GM21737 (cell line): Measurements from ENCODE around the gene LAD1.

Experiments
- ATAC-seq: cut with Tn5 transposase; IDR thresholded peaks from one replicate; pipeline ENCODE4 v1.9.1; 2021; ENCODE audit warnings: mild to moderate bottlenecking, moderate library complexity; ENCODE audit not compliant: unreplicated experiment

The LAD1 gene

DNA sequence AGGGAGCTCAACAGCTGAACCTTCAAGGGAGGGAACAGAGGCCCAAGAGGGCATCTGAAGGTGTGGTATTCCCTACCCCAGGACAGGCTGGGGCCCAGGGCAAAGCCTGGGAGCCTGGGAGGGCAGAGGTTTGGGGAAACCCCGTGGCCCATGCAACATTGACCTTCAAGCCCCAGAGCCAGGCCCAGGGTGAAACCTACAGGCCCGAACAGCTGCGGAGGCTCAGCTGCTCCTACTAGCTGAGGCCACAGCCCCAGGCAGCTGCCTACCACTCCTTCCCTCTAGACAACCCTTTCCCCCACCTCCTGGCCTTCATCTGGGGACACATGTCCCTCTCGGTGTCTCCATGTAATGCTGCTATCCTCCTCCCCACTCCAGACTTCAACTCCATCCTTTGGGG, 3.2 kb downstream of the LAD1 start:
- no peak for ATAC-seq

DNA sequence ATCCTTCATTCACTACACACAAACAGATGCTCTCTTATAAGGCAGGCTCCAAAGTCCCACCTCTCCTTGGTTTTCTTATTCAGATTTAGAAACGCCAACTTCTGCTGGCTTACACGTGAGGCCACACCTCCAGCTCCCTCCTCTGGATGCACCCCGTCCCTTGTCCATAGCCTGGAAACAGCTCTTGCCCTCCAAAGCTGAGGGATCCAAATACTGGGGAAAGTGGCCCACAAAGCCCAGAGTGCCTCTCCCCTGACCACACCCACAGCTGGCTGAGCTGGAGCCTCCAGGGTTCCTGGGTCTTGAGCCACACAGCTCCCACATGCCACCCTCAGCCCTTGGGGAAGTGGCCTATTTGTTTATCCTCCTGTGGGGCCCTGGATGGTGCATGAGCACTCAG, 4.5 kb downstream of the LAD1 start:
- no peak for ATAC-seq

DNA sequence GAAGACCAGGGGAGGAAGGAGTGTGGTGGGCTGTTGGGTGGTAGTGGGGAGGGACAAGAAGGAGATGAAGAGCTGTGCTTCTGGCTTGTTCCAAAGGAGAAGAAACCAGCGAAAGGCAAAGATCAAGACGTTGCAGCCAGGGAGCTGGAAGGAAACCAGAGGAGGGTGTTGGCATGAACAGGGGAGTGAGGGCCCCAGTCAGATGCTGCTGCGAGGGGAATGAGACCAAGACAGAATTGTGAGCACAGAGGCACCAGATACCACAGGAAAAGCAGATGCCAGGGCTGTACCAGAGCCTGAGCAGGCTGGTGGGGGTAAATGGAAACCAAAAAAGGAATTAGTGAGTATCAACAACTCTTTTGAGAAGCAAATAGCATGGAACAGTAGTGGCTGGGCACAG, 6.0 kb downstream of the LAD1 start:
- ATAC-seq: no peak

DNA sequence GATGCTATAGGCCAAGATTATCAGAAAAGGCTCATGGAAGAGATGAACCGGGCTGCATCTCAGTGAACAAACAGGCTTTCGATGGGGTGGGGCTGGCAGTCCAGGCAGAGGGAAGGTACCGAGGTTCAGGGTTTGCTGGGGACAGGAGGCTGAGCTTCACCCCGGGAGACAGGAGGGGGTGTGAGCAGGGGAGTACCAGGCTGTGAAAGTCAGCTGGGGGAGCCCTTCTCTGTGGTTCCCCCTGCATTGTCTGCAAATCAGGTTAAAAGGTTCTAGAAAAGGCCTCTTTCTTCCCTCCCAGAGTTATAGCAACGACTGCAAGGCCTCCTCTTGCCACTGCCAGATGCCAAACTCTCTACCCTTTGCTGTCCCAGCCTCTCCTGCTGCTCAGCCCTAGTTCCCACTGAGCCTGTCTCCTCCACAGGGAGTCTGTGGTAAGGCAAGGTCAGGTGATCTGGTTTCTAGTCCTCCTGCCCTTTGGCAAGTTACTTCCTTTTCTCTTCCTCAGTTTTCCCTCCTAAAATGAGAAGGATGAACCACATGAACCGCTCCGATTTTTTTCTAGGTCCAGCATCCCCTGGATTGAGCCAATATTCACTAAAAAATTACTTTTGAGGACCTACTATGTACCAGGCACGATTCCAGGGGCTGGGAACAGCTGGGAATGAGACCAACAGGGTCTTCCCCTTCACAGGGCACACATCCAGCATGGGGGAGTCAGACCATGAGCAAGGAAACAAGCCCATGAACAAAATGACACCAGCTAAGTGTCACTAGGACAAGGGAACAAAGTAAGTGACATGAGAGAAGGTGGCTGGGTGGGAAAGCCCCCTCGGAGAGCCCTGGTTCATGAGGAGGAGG, 7.2 kb downstream of the LAD1 start:
- ATAC-seq: no peak

DNA sequence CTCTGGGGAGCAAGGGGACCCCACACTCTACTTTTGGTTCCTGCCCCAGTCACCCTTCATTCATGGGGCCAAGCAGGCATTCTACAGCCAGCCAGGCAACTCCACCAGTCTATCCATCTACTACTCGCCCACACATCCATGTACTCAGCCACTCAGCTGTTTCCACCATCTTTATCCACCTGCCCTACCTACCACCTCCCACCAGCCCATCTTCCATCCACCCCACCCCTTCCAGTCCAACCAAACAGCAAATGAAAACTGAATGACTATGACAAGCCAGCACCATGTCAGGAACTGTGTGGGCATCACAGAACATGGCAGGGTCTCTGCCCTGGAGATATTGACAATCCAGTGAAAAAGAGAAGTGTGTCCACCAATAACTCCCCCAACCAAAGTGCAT, 7.9 kb downstream of the LAD1 start:
- no peak for ATAC-seq

DNA sequence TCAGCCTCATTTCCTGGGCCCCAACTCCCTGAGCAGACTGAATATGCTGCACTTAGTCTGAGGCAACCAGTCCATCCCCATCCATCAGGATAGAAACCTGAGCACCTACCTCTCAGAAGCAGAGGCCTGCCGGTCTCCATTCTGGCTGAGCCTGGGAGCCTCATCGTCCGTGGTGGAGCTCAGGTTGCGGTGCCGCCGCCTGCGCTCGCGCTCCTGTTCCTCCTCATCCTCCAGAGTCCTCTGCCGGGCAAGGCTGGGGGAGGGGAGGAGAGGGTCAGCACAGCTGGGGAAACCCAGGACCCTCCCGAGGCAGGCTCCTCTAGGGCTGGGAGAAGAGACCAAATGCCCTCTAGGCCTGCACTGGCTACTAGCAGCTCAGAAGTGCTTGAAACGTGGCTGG, 10.1 kb downstream of the LAD1 start:
- ATAC-seq: no peak

DNA sequence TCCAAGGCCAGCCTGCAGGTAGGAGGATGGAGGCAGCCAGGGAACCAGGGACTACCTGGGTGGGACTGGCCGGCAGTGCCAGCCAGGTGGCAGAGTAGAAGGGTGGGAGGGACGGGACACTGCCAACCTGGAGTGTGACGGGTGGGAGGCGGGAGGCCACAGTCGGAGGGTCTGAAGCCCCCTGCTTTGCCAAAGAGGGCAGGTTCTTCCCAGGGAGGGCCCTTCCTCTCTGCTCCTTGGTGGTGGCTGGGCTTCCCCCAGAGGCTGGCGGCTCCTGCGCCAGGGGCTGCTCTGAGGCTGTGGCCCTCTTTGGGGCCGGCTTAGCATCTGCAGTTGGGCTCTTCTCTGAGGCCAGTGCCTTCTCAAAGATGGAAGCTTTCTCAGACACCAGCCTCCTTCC, 12.9 kb downstream of the LAD1 start:
- ATAC-seq: no peak

DNA sequence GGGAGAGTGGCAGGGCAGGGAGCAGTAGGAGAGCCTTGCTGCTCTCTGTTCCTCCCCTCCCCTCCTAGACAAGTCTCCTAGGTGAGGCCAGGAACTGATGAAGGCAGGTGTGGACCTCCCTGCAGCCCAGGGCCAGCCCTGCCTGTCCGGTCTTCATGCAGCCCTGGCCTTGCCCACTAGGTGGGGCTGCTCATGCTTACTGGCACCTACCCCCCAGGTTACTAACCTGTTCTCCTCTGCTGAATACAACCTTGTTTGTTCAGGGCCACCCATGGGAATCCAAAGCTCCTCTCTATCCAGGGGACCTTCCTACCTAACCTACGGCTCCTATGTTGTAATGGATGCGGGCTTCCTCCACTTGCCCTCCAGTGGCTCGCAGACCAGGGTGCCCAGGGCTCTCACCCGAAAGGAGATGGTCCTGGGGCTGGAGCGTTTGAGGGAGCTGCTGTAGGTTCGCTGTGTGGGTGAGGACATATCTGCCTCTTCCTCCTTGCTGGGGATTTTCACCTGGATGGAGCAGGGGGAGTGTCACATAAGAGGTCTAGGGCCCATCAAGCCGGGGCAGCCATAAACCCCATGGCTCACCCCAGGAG, 13.7 kb downstream of the LAD1 start:
- ATAC-seq: no peak

DNA sequence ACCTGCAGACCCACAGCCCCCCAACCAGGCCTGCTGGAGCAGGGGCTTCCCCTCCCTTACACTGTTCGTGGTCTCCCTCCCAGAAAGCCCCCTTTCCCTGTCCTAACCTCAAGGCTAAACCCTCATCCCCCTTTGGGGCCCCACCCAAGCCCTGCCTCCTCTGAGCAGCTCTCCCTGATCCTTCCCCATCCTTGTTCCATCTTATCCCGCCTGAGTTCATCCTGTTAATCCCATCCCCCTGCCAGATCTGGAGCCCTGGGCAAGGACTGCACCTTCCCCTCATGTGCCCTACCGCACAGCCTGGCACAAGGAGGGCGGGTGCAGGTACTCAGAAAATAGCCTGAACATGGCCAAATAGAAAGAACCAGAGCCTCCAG, 14.7 kb downstream of the LAD1 start:
- ATAC-seq: no peak

DNA sequence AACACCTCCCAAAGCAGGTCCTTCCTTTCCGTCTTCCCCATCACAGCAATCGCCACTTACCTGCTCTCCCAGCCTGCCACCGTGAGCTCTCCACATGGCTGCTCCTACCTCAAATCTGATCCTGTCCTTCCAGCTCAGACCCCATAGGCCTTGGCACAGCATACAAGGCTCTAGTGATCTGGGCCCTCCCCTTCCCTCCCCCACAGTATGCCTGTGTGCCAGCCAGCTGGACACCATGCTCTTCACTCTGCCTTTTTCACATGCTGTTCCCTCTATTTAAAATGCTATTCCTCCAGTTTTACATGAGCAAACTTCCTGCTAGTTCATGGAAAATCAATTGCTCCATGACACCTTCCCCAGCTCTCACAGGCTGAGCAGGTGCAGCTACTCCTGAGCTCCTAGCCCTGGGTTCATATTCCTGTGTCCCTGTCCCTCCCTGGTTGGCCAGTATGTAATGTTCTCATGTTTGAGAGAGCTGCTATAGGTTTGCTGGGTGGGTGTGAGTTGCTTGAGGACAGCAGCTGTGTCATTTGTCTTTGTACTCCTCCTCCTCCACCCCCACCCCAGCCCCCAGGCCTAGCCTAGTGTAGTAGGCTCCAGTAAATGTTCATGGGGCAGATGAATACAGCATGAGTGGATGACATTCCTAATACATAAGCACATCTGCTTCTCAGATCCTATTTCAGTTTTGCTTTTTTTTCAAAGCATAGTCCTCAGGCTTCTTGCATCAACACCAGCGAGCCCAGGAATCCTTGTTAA, 15.3 kb downstream of the LAD1 start:
- no peak for ATAC-seq

DNA sequence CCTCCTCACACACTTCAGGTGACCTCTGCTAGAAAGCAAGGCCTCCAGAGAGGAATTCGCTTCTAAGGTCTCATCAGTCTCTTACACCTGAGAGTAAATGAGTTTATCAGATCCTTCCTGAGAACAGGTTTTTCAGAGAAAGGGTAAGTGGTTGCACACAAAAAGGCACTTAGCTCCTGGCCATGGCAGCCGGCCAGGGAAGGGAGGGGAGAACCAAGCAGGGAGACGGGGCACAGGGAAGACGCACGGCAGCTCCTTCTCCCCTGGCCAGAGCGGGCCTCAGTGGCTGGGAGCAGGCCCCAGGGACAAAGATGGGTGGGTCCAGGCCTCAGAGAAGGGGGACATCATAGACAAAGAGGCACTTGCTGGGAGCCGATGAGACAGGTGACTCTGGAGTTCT, 18.0 kb downstream of the LAD1 start:
- no peak for ATAC-seq

DNA sequence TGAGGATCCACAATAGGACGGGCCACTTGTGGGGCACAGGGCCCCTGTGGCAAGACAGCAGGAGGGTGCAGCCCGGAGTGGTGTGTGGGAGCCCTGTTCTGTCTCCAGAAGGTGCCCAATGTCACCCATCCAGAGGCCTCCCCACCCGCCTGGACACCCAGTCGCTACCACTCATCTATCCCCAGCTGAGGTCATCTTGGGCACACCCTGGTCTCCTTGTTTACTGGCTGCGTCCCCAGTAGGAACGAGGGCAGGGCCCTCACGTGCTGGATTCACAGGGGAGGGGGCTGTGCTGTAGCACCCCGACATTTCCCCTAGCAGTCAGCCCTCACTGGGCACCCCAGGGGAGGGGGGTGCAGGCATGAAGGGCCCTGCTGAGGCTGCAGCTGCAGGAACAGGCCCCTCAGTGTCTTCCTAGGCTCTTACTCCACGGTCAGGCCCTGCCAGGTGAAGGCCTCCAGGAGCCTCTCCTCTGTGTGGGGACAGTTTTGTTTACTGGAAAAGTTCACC, 19.3 kb downstream of the LAD1 start:
- no peak for ATAC-seq

DNA sequence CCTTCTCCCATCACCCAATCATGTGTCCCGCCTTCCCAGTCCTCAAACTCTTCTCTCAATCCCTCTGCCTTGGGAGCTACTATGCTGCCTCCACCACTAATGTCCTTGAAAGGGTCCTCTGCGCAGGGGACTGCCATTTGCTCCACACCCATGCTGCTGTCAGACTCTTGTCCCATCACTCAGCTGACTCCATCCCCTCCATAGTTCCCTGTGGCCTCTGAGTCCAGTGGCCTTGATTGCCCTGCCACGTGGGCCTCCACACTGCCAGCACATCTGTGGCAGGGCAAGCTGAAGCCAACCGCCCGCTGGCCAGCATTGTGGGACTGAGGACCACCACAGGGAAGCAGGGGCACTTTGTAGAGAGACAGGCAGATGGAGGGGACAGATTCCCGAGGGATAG, 20.3 kb downstream of the LAD1 start:
- ATAC-seq: no peak

DNA sequence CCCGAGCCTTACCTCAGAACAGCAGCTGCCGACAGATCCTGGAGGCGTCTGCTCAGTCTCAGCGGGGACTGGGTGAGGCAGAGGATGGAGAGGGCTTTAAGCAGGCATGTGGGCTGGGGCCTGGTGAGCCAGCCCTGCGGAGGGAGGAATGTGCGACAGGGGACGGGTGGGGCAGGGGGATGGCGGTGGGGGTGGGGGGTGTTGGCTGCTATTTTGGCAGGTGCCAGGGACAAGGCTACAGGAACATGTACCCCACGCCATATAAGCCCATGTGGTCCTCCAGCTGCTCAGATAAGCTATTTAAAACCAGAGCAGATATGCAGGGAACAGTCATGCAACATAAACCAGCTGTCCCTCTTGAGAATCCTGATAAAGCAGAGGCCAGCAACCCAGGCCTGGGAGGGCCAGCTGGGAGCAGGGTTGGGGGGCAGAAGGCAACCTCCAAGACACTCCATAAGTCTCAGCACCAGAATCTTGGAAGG, 21.5 kb downstream of the LAD1 start, which contains the start of gene TNNT2:
TNNT2 (minus strand) TSS at position 70 of the 482 bp plus-strand sequence. CDS start 4,426 bp downstream, outside the sequence.
- ATAC-seq: no peak

DNA sequence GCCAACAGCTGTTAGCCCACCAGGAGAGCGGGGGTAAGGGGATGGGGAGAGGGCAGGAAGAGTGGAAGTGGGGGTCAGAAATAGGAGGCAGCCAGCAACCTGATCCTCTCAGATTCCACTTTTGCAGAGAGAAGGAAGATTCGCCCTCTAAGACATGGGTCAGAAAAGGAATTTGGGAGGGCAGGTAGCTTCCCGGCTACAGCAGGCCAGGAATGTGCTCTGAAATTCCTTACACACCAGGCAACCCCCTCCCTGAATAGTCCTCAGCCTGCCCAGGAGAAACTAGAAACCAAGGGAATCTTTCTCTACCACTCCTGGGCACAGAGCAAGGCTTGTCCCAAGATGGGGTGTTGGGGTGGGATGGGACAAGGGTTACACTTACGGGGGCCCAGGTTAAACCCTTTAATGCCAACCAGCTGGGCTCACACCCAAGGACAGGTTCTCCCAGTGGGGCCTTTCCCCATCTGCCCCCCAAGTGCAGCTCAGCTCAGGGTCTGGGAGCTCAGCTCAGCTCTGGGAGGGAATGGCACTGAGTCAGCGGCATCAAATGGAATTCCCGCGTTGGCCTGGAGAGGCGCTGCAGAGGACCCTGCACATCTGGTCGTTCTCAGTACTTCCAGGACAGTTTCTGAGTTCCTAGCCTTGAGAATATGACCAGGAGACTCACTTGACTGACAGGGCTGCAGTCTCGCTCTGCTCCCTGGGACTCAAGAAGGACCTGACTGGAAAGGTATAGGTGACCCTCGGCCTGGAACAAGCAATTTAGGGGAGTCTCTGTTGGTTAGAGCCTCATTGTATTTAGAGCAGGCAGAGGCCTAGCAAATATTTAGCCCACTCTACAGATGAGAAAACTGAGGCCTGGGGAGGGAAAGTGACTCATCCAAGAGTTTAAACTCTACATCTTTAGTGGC, 22.4 kb downstream of the LAD1 start:
- no peak for ATAC-seq

DNA sequence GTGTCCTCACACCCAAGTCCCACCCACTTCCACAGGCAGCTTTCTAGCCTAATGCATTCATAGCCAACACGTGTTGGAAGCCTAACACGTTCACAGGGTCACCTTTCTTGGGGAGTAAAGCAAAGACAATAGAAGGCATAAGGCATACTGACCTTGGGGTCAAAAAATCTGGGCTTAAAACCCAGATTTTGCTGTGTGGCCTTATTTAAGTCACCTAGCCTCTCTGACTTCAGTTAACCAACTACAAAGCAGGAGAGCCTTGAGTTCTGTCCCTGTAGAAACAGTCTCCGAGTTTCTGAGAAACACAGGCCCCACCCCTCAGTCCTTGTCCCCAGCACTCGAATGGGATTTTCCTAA, 23.0 kb downstream of the LAD1 start:
- no peak for ATAC-seq

DNA sequence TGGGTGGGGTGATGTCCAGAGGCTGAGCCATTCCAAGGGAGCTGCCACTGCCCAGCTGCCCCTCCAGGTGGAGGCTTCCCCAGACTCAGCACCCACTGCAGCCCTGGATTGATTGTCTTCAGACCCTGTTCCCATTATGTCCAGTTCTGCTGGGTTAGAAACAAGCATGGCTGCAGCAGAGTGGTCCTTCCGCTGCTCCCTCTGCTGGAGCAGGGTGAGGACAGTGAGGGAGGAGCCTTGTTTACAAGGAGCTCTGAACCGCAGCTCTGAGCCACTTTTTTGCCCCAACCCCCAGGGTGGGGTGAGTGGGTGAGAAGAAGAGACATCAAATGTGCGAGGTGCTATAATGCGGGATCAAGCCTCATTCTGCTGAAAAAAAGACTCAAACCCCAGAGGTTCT, 24.0 kb downstream of the LAD1 start:
- no peak for ATAC-seq

DNA sequence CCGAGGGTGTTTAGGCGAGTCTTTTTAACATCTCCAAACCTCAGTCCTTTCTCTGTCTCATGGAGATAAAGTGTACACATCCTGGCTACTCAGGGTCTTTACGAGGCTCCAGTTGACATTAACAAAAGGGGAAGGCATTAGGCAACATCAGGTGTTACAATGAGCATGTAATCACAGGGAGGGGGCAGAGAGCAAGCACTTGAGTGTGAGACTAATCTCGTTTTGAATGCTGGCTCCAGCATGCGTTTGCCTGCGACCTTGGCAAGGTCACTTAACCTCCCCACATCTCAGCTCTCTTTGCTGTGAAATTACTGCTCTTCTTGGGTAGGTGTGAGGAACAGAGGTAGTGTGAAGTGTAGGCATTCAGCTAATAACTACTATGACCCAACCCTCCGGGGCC, 24.8 kb downstream of the LAD1 start:
- ATAC-seq: no peak

DNA sequence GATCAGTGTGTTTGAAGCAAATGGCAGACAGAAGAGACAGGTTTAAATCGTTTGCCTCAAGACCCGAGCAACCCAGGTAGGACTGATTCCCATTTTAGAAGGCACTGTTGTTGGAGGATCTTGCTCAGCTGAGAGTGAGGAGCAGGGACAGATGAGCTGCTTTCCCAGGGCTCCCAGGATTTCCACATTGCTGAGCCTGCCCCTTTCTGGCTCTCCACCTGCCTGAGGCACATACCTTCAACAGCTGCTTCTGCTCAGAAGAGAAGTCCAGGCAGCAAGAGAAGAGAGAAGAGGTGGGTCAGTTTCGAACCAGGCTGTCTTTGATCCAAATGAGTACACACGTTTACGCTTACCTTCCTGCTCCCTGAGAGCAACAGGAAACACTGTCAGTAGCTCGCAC, 27.3 kb downstream of the LAD1 start:
- no peak for ATAC-seq

DNA sequence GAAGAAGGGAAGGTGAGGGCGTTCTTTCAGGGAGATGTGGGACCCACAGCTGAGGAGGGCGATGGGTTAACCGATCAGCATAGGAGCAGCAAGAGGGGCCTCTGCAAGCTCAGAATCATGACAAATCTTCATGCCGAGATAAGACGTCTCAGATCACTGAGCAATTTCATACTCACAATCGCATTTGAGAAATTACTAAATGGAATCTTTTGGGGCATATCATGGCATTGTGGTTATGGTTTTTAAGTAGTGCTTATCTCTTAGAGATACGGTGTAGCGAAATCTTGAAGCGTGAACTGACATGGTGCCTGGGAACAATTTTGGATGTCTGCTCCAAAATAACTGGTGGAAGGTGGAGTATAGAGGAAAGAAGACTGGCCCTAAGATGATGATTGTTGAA, 27.8 kb downstream of the LAD1 start:
- no peak for ATAC-seq

DNA sequence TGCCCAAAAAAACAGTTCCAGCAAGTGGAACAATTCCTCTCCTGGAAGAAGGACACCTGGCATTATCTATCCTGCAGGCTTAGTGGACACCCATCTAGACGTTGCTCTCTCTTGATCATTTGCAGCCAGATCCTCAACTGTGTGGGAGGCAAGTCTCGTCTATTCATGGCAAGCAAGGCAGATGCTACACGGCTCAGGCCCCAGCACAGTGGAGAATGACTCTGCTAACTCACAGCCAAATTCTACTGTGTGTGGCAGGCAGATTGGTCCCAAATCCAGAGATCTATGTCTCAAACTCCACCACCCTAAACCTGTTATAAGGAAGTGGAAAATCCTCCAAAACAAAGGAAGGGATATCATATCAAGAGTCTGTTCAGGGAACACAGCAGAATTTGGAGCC, 28.6 kb downstream of the LAD1 start:
- no peak for ATAC-seq
